T-helper 1 cell (primary cell): ENCODE results near the gene KRR1.
"Not testable (repeated sequence)": the region's sequence is repeated elsewhere in the genome, so short reads cannot be mapped to it uniquely, and the experiment has no call there.

ENCODE experiments used
- DNase-seq, 5 donors: peaks; one replicate each; pipeline ENCODE4 v3.0.0-alpha.2; 2012 to 2020

Gene KRR1

DNA sequence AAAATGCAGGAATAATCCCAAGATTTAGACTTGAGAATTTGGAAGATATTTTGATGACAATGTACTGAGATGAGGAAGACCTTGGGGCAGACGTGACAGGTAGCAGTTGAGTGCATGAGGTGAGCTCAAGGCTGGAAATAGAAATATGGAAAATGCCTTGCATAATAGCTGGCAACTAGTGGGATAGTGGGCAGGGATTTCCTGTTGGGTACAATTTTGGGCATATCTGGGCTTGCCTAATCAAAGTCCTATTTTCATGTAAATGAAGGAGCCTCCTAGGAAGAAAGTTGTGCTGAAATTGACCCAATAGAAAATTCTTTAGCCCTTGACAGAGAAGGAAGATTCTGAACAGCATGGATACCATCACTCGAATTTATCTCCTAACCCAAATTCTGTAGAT, 37.3 kb downstream of the KRR1 start:
- DNase-seq, result no peak

- DNase-seq, result no peak
Observed at GRCh38 chr12:75471902-75472890, 39.2 kb downstream of the KRR1 start.

- DNase-seq, result no peak
Observed at GRCh38 chr12:75460204-75460603, 51.2 kb downstream of the KRR1 start.

DNA sequence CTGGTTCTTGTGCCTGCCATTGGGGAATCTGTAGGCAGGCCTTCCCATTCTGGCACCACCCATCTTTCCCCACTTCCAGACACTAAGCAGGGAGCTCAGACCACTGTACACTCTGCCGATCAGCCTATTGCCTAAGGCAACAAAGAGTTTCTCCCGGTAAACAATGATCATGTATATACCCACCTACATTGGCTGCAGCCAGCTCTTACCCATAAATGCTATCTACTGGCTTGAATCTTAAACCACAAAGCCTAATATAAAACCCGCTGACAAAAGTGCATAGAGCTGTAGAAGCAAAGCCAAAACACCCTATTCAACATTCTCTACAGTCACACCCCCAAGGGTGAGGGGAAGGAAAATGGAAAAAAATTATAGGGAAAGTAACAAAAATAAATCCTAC, 51.7 kb downstream of the KRR1 start:
- DNase-seq, result no peak

- not testable (repeated sequence) for DNase-seq
Observed at GRCh38 chr12:75457866-75458265, 53.5 kb downstream of the KRR1 start.

DNA sequence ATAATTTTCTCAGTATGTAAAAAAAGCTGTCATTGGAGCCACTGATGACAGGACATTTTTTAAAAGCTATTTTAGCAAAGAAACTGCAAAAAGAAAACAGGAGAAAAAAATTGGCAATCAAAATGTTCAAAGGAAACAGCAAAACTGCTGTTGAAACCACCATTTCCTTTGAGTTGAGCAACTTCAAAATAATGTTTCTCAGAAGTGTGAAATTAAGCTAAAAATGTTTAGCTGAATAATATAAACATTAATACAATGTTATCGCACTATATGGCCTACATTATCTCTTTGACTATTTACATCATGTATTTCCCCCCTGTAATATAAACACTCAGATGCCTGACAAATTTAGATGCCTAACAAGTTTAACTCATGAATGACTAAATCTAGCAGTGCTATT, 54.2 kb downstream of the KRR1 start:
- peak in 1 of 5 donors; percentile 27 for DNase-seq

- no peak for DNase-seq
Observed at GRCh38 chr12:75455839-75456238, 55.6 kb downstream of the KRR1 start.

- no peak for DNase-seq
Observed at GRCh38 chr12:75452675-75453330, 58.6 kb downstream of the KRR1 start.

- DNase-seq, result no peak
Observed at GRCh38 chr12:75447691-75448393, 63.6 kb downstream of the KRR1 start.

GRCh38 chr12:75446857-75447256, 64.6 kb downstream of the KRR1 start:
- DNase-seq, result no peak

DNA sequence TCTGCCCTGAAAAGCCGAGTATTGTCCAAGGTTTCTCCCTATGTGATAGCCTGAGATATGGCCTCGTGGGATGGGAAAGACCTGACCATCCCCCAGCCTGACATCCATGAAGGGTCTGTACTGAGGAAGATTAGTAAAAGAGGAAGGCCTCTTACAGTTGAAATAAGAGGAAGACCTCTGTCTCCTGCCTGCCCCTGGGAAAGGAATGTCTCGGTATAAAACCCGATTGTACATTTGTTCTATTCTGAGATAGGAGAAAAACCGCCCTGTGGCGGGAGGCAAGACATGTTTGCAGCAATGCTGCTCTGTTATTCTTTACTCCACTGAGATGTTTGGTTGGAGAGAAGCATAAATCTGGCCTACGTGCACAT, 66.3 kb downstream of the KRR1 start:
- DNase-seq, result not testable (repeated sequence)

GRCh38 chr12:75444429-75445136, 66.8 kb downstream of the KRR1 start:
- no peak for DNase-seq

GRCh38 chr12:75443709-75444108, 67.7 kb downstream of the KRR1 start:
- DNase-seq, result no peak

DNA sequence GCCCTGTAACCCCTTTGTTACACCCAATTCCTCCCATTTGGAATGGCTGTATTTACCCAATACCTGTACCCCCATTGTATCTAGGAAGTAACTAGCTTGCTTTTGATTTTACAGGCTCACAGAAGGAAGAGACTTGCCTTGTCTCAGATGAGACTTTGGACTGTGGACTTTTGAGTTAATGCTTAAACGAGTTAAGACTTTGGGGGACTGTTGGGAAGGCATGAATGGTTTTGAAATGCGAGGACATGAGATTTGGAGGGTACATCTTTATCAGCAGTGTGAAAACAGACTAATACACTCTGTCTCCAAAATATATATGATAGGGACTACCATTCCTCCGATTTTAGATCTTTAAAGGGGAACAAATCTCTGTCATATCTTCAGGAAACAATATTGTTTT, 69.0 kb downstream of the KRR1 start:
- DNase-seq, result not testable (repeated sequence)

DNA sequence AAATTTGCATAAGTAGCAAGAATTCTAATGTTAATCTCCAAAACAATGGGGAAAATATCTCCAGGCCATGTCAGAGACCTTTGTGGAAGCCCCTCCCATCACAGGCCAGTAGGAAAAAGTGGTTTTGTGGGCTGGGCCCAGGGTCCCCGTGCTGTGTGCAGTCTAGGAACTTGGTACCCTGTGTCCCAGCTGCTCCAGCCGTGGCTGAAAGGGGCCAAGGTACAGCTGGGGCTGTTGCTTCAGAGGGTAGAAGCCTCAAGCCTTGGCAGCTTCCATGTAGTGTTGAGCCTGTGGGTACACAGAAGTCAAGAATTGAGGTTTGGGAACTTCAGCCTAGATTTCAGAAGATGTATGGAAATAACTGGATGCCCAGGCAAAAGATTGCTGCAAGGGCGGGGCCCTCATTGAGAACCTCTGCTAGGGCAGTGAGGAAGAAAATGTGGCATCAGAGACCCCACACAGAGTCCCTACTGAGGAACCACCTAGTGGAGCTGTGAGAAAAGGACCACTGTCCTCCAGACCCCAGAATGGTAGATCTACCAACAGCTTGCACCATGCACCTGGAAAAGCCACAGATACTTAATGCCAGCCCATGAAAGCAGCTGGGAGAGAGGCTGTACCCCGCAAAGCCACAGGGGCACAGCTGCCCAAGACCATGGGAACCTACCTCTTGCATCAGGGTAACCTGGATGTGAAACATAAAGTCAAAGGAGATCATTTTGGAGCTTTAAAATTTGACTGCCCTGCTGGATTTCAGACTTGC, 69.5 kb downstream of the KRR1 start:
- DNase-seq, result not testable (repeated sequence)
